IPS-15b (cell line): ENCODE measurements around the gene HIVEP3.

Source experiments
- H3K27me3 ChIP-seq: one replicate; pipeline ENCODE4 v1.6.1; 2013; ENCODE audit warnings: low read length; ENCODE audit not compliant: control insufficient read depth, insufficient read depth
- H3K36me3 ChIP-seq: one replicate; pipeline ENCODE4 v1.6.1; 2013; ENCODE audit warnings: low read length; ENCODE audit not compliant: control insufficient read depth, insufficient read depth
- H3K4me1 ChIP-seq: one replicate; pipeline ENCODE4 v1.6.1; 2013; ENCODE audit warnings: mild to moderate bottlenecking, low read length; ENCODE audit not compliant: control insufficient read depth, insufficient read depth
- H3K4me3 ChIP-seq: one replicate; pipeline ENCODE4 v1.5.1; 2013; ENCODE audit warnings: low read depth, low read length
- H3K9ac ChIP-seq: one replicate; pipeline ENCODE4 v1.6.1; 2013; ENCODE audit warnings: low read depth, mild to moderate bottlenecking, low read length
- H3K9me3 ChIP-seq: one replicate; pipeline ENCODE4 v1.6.1; 2013; ENCODE audit warnings: mild to moderate bottlenecking, low read length; ENCODE audit not compliant: control insufficient read depth, insufficient read depth

The HIVEP3 gene

DNA sequence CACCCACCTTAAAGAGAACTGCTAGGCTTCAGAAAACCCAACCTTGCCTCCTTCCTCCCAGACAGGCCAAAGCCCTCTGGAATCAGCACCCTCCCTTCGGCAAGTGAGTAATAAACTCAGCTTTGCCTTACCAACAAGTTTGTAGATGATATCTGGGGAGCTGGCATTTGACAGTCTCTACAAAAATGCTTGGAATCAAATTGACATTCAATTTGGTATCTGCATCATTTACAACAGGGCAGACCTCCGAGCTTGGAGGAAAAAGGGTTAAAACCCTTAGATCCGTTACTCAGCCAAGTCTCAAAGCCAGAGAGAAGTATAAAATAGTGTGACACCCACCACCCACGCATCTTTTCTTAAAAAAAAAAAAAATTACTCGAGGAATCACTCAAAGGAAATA lies 285.0 kb downstream of the HIVEP3 start:
- H3K27me3 ChIP-seq = no peaks in the 10 kb centered on the region
- H3K4me1 ChIP-seq = no peaks in the 10 kb centered on the region
- H3K9ac ChIP-seq = no peak overlapping the region
- H3K9me3 ChIP-seq = no peaks in the 10 kb centered on the region
- H3K36me3 ChIP-seq = no peaks in the 10 kb centered on the region
- H3K4me3 ChIP-seq = no peak overlapping the region

DNA sequence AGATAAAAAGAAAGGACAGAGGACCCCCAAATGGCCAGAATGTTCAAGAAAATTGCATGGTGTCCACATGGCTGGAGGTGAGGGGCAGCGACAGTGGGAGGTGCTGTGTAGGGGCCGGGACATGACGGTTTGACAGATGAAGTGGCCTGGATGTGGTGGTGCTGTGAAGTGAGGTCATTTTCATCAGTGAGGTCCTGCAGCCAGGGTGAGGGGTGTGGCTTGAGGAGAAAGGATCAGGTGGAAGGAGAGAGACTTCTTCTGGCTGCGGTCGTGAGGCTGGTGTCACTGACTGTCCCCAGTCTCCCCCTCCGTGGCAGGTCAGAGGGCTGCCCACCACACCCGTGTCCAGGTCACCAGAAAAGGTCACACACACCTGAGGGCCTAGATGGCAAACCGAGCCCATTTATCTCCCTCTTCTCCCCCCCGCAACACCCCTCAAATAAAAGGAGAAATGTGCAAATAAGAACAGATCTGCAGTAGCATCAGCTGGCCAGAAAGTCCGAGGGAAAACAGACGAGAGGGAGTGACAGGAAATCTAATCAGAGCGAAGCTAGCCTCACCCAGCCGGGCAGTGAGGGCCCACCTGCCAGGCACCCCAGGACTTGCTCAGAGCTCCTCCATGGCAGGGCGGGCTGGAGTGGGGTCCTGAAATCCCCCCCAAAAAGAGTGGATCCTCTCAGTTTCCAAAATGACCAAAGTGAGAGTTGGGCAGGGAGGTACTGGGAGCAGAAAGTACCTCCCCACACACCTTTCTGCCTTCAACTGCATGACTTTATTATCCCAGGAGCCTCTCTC lies 285.7 kb downstream of the HIVEP3 start:
- H3K4me3 ChIP-seq = no peak overlapping the region
- no peaks in the 10 kb centered on the region for H3K4me1 ChIP-seq
- no peaks in the 10 kb centered on the region for H3K9me3 ChIP-seq
- no peaks in the 10 kb centered on the region for H3K27me3 ChIP-seq
- H3K36me3 ChIP-seq = no peaks in the 10 kb centered on the region
- H3K9ac ChIP-seq = no peak overlapping the region

DNA sequence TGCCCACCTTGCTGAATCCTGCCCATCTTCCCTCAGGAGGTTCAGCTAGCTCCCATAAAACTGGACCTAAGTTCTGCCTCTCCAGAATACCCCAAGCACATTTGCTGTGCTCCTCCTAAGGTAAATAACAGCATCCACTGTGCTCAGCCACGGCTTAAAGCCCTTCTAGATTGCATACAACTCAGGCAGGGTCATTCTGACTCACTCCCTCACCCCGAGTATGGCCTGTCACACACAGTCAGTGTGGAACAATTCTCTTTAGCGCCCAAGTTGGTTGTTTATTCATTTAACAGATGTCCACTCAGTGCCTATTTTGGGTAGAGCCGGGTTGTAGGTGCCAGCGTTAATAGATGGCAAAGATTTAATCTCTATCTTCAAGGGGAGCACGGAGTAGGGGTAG lies 286.8 kb downstream of the HIVEP3 start:
- Histone ChIP-seq H3K27me3 (no peaks in the 10 kb centered on the region), H3K4me3 (no peak overlapping the region), H3K36me3 (no peaks in the 10 kb centered on the region), H3K9ac (no peak overlapping the region), H3K4me1 (no peaks in the 10 kb centered on the region), H3K9me3 (no peaks in the 10 kb centered on the region)

DNA sequence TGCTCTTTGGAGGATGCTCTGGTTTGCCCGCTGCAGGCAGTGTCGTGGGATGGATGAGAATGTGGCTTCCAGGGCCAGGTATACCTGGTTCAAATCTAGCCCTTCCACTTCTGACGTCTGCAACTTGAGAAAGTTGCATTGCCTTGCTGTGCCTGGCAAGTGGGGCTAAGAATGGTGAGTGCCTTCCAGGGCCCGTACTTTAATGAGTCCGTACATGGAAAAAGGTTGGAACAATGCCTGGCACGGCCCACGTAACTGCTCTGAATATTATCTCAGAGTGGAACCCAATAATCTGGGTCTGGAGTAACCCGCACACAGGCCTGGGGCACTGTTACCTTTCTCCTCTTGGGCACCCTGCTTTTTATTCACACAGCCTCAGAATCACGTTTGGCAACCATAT lies 287.6 kb downstream of the HIVEP3 start:
- H3K9ac ChIP-seq = no peak overlapping the region
- H3K36me3 ChIP-seq = no peaks in the 10 kb centered on the region
- H3K4me1 ChIP-seq = no peaks in the 10 kb centered on the region
- no peak overlapping the region for H3K4me3 ChIP-seq
- H3K9me3 ChIP-seq = no peaks in the 10 kb centered on the region
- H3K27me3 ChIP-seq = no peaks in the 10 kb centered on the region

DNA sequence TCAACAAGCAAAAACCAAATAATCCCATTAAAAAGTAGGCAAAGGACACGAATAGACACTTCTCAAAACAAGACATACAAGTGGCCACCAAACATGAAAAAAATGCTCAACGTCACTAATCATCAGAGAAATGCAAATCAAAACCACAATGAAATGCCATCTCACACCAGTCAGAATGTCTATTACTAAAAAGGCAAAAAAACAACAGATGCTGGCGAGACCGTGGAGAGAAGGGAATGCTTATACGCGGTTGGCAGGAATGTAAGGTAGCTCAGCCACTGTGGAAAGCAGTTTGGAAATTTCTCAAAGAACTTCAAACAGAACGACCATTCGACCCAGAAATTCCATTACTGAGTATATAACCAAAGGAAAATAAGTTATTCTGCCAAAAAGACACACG lies 289.2 kb downstream of the HIVEP3 start:
- H3K9ac ChIP-seq = no peak overlapping the region
- H3K4me3 ChIP-seq = no peak overlapping the region
- H3K36me3 ChIP-seq = no peaks in the 10 kb centered on the region
- H3K4me1 ChIP-seq = no peaks in the 10 kb centered on the region
- H3K27me3 ChIP-seq = no peaks in the 10 kb centered on the region
- no peaks in the 10 kb centered on the region for H3K9me3 ChIP-seq

DNA sequence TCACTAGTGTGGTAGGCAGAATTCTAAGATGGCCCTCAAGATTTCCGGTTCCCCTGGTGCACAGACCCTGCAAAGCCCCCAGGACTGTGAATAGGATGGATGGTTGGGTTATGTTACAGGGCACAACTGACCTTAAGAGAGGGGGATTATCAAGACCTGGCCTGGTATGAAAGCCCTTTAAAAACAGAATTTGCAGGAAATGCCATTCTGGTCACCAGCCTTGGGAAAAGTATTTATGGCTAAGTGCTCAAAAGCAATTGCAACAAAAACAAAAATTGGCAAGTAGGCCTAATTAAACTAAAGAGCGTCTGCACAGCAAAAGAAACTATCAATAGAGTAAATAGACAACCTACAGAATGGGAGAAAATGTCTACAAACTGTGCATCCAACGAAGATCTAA lies 289.6 kb downstream of the HIVEP3 start:
- Histone ChIP-seq H3K36me3 (no peaks in the 10 kb centered on the region), H3K4me3 (no peak overlapping the region), H3K27me3 (no peaks in the 10 kb centered on the region), H3K9ac (no peak overlapping the region), H3K4me1 (no peaks in the 10 kb centered on the region), H3K9me3 (no peaks in the 10 kb centered on the region)

DNA sequence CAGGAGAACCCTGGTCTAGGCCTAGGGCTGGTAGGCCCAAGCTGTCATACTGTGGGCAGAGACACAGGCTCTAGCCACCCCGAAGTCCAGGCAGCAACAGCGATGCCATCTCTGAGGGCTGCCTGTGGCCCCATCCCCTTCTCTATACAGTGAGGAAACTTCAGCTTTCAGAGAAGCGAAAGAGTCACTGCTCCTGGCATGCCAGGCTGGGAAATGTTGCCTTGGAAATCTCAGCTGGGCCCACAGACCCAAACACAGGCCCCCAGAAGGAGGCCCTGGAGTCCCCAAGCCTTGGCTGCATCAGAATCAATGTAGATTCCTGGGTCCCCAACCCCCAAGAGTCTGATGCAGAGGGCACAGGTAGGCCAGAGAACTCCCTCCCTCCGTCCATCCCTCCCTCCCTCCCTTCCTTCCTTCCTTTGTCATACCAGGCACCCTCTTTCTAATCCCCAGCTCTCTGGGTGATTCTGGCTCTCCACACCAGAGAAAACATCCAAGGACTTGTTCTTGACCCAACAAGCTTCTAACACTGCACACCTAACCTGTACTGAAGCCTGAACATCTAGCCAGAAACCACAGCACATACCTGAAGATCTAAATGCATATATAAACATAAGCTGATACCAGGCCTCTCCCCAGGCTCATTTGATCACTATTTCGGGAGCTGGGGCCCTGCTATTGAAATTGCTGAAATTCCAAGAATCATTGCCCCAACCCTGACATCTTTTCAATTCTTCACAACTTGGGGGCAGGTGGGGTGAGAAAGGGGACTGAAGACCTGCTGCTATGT lies 291.0 kb downstream of the HIVEP3 start:
- Histone ChIP-seq H3K9ac (no peak overlapping the region), H3K36me3 (no peaks in the 10 kb centered on the region), H3K27me3 (no peaks in the 10 kb centered on the region)

DNA sequence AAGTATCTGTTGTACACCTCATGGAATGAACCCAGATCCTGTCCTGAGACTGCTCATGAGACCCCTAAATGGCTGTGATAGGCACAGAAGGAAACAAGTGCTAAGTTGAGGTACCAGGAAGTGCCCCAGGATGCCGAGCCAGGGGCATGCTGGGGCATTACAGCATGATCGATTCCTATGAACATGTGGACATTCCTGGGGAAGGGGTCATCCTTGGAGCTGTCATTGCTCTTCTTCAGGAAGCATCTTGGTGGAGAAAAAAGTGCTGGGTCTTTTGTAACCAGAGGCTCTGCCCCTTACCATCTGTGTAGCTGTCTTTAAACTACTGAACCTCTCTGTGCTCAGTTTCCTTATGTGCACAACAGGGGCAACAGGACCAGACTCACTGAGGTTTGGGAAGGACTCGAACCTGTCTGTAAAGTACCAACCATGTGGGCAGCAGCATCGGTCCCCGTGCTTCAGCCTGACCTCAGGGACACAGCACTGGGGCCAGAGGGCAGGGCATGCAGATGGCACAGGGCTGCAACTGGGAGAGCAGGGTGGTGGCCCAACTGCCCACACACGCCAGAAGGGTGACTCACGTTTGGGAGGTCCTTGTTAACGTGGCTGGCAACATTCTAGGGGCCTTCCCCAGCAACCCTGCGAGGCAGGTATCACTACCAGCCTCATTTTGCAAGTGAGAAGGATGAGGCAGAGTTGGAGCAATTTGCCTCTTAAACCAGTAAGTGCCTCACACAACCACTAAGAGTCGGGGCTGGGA lies 291.9 kb downstream of the HIVEP3 start:
- no peaks in the 10 kb centered on the region for H3K9me3 ChIP-seq
- H3K4me3 ChIP-seq = no peak overlapping the region
- no peaks in the 10 kb centered on the region for H3K36me3 ChIP-seq
- H3K27me3 ChIP-seq = no peaks in the 10 kb centered on the region
- H3K4me1 ChIP-seq = no peaks in the 10 kb centered on the region
- H3K9ac ChIP-seq = no peak overlapping the region

More for the DNA sequence above, 291.0 kb downstream of the HIVEP3 start:
- no peaks in the 10 kb centered on the region for H3K4me1 ChIP-seq
- H3K4me3 ChIP-seq = no peak overlapping the region
- no peaks in the 10 kb centered on the region for H3K9me3 ChIP-seq

DNA sequence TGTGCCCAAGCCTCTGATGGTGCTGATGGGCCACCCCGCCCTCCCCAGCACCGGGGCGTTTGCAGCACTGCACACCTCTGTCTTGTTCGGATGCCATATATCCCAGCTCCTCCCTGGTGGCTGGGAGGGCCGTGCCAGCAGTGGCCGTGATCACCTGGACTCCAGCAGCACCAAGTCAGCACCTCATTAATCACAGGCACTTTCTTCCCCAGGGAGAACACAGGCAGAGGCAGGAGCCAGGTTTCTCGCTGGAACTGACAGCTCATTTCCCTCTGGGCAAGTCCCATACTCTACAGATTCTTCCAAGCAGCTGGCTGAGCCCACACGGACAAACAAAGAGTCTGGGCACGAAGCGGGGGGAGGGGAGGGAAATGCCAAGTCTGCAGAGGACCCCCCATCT lies 292.6 kb downstream of the HIVEP3 start:
- H3K9me3 ChIP-seq = no peaks in the 10 kb centered on the region
- no peaks in the 10 kb centered on the region for H3K4me1 ChIP-seq
- no peak overlapping the region for H3K9ac ChIP-seq
- no peaks in the 10 kb centered on the region for H3K27me3 ChIP-seq
- H3K36me3 ChIP-seq = no peaks in the 10 kb centered on the region
- H3K4me3 ChIP-seq = no peak overlapping the region

DNA sequence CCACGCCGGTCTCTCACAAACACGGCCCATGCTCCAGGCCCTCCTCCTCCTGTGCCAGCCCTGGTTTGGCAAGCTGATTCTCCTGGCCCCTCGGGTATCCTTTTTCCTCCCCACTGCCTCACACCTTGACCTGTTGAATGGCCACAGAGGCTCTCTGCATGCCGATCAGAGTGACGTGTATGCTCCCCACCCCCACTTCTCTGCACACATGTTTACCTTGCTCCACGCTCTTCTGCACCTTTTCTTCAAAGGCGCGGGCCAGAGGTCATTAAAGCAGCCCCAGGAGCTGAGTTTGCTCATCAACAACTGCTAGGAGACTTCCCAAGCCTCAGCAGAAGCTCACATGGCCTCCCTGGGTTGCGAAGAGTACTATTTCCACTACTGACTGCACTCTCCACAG lies 295.0 kb downstream of the HIVEP3 start:
- Histone ChIP-seq H3K9me3 (no peaks in the 10 kb centered on the region), H3K36me3 (no peaks in the 10 kb centered on the region), H3K9ac (no peak overlapping the region), H3K4me1 (peaks cover 8% of the 10 kb centered on the region), H3K27me3 (no peaks in the 10 kb centered on the region), H3K4me3 (no peak overlapping the region)

DNA sequence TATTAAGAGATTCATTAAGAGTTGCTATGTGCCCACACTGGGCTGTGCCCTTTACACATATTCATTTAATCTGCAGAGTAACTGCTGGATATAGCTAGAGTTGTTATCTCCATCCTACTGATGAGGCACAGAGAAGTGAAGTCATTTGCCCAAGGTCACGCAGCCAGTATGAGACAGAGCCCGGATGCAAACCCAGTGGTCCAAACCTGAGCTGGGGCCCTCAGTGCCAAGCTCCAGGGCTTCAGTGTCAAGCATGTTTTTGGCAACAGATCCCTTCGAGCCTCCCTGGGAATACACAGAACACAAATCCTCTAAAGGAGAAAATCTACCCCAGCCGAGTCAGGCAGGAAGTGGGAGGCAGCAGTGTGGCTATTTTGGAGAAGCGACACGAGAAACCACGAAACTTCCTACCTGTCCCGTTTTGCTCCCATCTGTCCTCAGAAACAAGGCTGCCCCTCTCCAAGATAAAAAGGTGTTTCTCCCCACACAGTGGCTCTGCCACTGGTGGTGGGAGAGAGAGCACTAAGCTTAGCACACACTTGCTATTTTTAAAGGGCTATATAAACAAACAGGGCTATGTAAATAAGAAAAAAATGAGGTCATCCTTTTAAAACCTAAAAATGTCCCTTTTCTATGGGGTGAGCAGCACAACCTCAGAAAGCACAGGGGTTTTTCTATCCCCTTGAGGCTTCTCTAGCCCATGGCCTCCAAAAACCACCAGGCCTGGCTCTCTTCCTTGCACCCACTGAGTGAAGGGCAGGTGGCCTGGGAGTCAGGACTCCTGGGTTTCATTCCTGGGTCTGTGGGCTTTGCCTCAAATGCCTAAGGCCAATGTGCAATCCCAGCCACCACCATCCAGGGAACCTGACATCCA lies 295.6 kb downstream of the HIVEP3 start:
- no peak overlapping the region for H3K4me3 ChIP-seq
- H3K36me3 ChIP-seq = no peaks in the 10 kb centered on the region
- H3K4me1 ChIP-seq = peaks cover 8% of the 10 kb centered on the region
- H3K9me3 ChIP-seq = no peaks in the 10 kb centered on the region
- no peak overlapping the region for H3K9ac ChIP-seq
- no peaks in the 10 kb centered on the region for H3K27me3 ChIP-seq
